ENCODE data around the gene LAMA2.

The LAMA2 gene

GRCh38 chr6:129253242-129253641 is 370.3 kb downstream of the LAMA2 start:
- no peak for DNase-seq (ENCODE audit: low spot score)
- TF ChIP-seq CTCF (IDR thresholded peaks at IDR 0.05; ENCODE audit: extremely low read depth, missing control alignments) = no peak

- DNase-seq (ENCODE audit: low spot score) = no peak
- no peak for TF ChIP-seq CTCF (IDR thresholded peaks at IDR 0.05; ENCODE audit: extremely low read depth, missing control alignments)
Measured at GRCh38 chr6:129253727-129254126, 370.8 kb downstream of the LAMA2 start.

- TF ChIP-seq CTCF (IDR thresholded peaks at IDR 0.05; ENCODE audit: extremely low read depth, missing control alignments) = no peak
- DNase-seq (ENCODE audit: low spot score) = no peak
Measured at GRCh38 chr6:129257196-129257595, 374.3 kb downstream of the LAMA2 start.

GRCh38 chr6:129262661-129263060 is 379.7 kb downstream of the LAMA2 start:
- TF ChIP-seq CTCF (IDR thresholded peaks at IDR 0.05; ENCODE audit: extremely low read depth, missing control alignments) = no peak
- DNase-seq (ENCODE audit: low spot score) = no peak

GRCh38 chr6:129263176-129263575 is 380.2 kb downstream of the LAMA2 start:
- DNase-seq (ENCODE audit: low spot score) = no peak
- no peak for TF ChIP-seq CTCF (IDR thresholded peaks at IDR 0.05; ENCODE audit: extremely low read depth, missing control alignments)

GRCh38 chr6:129264480-129265045 is 381.6 kb downstream of the LAMA2 start:
- no peak for DNase-seq (ENCODE audit: low spot score)

GRCh38 chr6:129267028-129267427 is 384.1 kb downstream of the LAMA2 start:
- TF ChIP-seq CTCF (IDR thresholded peaks at IDR 0.05; ENCODE audit: extremely low read depth, missing control alignments) = no peak
- no peak for DNase-seq (ENCODE audit: low spot score)

More at GRCh38 chr6:129264480-129265045, 381.6 kb downstream of the LAMA2 start:
- no peak for TF ChIP-seq CTCF (IDR thresholded peaks at IDR 0.05; ENCODE audit: extremely low read depth, missing control alignments)
